AG04449 (cell line): ENCODE measurements around the gene AKAP1.

Experiments
- CTCF ChIA-PET: fragments of 350-600 bp; formaldehyde crosslinking; extraction: SDS; loops from one replicate; lab custom pipeline; 2021; ENCODE audit warnings: antibody characterized with exemption; lab: Yijun Ruan, JAX
- POLR2A ChIA-PET: fragments of 400-600, 350-600 bp; formaldehyde crosslinking; extraction: SDS; loops from one replicate; lab custom pipeline; 2020; ENCODE audit warnings: antibody characterized with exemption, inconsistent platforms; lab: Yijun Ruan, JAX
- DNase-seq: peaks from one replicate; pipeline ENCODE4 v3.0.0-alpha.2; 2010; ENCODE audit warnings: low read depth, low spot score
- H3K4me3 ChIP-seq: 2 replicates; pipeline ENCODE4 v1.5.1; 2011; ENCODE audit warnings: low read depth, mild to moderate bottlenecking, control low read depth, low read length
- TF ChIP-seq, protein P1 (sequence below): IDR thresholded peaks from one replicate; pipeline ENCODE4 v1.5.1; 2011; ENCODE audit warnings: mild to moderate bottlenecking, moderate library complexity, low read length, control low read depth, inconsistent platforms; ENCODE audit not compliant: insufficient read depth; ENCODE audit errors: missing control alignments

AKAP1 gene

DNA sequence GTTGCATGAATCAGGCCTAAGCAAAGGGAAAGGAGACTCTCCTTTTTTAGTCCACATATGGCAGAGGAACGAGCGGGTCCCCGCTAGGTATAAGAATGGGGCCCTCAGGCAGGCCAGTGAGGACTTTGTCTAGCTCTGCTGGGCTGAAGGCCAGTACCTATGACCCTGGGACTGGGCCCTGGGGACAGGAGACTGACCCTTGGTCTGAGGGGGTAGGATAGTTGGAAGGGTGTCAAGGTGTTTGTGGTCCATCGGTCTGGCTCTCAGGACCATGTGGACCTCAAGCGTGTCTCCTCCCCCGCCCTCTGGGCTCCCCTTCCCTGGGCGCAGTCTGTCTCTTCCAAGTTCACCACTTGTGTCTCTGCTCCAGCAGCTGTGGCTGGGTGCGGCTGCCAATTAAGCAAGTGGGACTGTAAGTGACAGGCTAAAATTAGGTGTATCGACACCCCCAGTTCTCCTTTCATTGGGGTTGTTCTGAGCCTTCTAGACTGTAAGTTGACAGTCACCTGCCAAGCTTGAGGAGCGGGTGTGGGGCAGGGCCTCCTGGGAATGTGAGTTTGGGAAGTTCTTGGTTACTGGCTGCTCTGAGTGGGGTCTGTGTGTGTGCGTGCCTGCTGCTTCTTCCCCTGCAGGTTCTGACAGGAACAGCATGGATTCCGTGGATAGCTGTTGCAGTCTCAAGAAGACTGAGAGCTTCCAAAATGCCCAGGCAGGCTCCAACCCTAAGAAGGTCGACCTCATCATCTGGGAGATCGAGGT lies 24.5 kb downstream of the AKAP1 start:
- H3K4me3 ChIP-seq, result no peak overlapping the region
- TF ChIP-seq, protein P1, sequence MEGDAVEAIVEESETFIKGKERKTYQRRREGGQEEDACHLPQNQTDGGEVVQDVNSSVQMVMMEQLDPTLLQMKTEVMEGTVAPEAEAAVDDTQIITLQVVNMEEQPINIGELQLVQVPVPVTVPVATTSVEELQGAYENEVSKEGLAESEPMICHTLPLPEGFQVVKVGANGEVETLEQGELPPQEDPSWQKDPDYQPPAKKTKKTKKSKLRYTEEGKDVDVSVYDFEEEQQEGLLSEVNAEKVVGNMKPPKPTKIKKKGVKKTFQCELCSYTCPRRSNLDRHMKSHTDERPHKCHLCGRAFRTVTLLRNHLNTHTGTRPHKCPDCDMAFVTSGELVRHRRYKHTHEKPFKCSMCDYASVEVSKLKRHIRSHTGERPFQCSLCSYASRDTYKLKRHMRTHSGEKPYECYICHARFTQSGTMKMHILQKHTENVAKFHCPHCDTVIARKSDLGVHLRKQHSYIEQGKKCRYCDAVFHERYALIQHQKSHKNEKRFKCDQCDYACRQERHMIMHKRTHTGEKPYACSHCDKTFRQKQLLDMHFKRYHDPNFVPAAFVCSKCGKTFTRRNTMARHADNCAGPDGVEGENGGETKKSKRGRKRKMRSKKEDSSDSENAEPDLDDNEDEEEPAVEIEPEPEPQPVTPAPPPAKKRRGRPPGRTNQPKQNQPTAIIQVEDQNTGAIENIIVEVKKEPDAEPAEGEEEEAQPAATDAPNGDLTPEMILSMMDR, result no peak
- CTCF ChIA-PET, result interaction anchor here (0.8 to 6.1 kb wide), 7 partner anchors 10 to 724 kb away, joined by 3 to 56 read pairs (median 4); no protein-coding TSS in a partner anchor
- DNase-seq, result no peak
- POLR2A ChIA-PET, result no interaction called here

DNA sequence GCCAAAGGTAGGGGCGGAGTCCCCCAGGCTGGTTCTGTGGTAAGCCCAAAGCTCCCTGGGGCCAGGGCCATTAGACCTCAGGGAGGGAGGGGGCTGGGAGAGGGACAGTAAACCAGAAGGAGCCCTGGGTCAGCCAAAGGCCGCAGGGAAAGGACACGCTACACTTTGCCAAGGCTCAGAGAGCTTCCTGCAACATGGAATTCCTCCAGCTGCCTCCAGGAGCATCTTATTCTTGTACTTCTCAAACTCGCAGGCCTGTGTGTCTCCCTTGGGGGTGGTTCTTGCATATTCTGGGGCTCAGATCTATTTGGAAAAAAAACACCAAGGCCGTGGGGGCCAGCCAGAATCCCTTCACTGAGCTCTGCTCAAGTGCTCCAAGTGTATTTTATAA lies 25.1 kb downstream of the AKAP1 start:
- no peak overlapping the region for H3K4me3 ChIP-seq
- TF ChIP-seq, protein P1, result no peak
- CTCF ChIA-PET, result interaction anchor here (0.8 to 6.1 kb wide), 5 partner anchors 10 to 724 kb away, joined by 3 to 56 read pairs (median 5); no protein-coding TSS in a partner anchor
- no peak for DNase-seq
- POLR2A ChIA-PET, result no interaction called here

DNA sequence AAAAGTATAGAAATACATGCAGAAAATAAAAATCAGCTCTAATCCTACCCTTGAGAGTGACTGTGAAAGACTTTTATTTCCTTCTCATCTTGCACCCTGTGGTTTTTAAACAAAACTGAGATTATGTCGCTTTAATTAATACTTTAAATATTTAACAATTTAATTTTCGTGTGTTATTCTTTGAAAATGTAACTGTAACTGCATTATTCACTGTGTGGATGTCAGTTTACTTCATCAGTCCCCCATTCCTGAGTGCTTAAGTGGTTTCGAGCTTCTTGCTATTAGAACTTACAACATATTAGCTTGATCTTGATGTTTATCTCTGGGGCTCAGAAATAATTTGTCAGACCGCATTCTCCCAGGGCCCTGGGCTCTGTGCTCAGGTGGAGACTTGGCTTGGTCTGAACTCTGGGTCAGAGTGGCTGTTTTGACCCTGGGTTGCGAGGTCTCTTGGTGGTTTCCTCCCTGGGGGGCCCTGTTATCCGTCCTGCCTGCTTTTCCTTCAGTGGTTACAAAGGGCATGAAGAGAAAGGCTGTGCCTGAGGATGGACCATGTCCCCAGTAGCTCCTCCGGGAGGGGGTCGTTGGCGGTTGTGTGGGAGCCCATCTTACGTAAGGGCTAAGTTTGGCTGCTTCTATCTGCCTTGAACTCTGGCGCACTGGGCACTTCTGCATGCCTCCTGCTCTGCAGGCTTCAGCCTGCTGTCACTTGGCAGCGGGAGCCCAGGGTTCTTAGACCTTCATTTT lies 25.7 kb downstream of the AKAP1 start:
- ChIA-PET CTCF (interaction anchor here (0.7 to 6.1 kb wide), 5 partner anchors 9 to 636 kb away, joined by 3 to 56 read pairs (median 5); no protein-coding TSS in a partner anchor), POLR2A (no interaction called here)
- TF ChIP-seq, protein P1, result no peak
- no peak for DNase-seq
- no peak overlapping the region for H3K4me3 ChIP-seq

DNA sequence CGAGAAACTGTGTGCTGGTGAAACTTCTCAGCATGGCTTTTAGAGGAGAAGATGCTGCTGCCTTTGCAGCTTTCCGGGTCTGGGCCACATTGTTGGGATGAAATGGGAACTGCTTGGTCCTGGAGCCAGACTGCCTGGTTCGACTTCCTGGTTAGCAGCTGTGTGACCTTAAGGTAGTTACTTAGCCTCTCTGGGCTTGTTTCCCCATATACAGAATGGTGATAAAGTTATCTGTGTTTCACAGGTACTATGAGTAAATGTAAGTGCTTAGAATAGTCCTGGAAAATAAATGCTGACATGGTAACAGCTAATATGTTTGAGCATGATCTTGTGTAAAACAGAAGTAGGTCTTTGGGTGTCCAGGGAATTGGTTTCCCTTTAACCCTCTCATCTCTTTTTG lies 26.3 kb downstream of the AKAP1 start:
- TF ChIP-seq, protein P1, result no peak
- ChIA-PET POLR2A (no interaction called here), CTCF (interaction anchor here (2.3 kb wide), 1 partner anchor 10 kb away, joined by 9 read pairs; no protein-coding TSS in a partner anchor)
- H3K4me3 ChIP-seq, result no peak overlapping the region
- no peak for DNase-seq

DNA sequence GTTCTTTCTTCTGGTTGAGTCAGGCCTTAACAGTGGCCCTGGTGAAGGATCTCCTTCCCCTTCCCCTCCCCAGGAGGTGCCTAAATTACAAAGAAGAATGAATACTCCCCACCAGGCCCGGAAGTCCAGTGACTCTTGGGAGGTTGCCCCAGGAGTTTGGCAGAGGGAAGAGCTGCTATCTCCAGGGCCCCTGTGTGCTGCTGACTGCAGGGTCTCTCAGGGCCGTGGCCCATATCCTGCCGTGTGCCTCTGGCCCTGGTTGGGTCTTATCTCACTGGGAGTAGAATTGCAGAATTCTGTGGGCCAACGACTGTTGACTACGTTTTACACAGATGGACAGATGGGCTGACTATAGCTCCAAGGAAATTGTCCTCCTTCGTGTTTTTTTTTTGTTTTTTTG lies 28.0 kb downstream of the AKAP1 start:
- ChIA-PET CTCF (interaction anchor here (0.6 to 2.3 kb wide), 2 partner anchors 9 to 1112 kb away, joined by 3 to 9 read pairs; no protein-coding TSS in a partner anchor), POLR2A (no interaction called here)
- no peak for DNase-seq
- TF ChIP-seq, protein P1, result no peak
- H3K4me3 ChIP-seq, result no peak overlapping the region

DNA sequence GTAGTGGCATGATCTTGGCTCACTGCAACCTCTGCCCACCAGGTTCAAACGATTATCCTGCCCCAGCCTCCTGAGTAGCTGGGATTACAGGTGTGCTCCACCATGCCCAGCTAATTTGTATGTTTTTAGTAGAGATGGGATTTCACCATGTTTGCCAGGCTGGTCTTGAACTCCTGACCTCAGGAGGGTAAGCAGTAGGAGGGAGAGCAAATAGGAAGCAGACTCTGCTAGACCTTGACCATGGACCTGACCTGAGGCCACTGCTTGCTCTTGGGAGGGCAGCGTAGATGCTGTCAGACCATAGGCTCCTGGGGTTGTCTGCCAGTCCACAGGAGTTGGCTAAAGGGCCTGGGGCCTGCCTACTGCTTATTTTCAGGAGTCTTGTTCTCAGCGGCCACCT lies 28.6 kb downstream of the AKAP1 start:
- no peak overlapping the region for H3K4me3 ChIP-seq
- ChIA-PET CTCF (interaction anchor here (1.3 to 2.3 kb wide), 3 partner anchors 8 to 720 kb away, joined by 3 to 9 read pairs (median 7); no protein-coding TSS in a partner anchor), POLR2A (no interaction called here)
- TF ChIP-seq, protein P1, result no peak
- no peak for DNase-seq
